Left ventricle myocardium inferior (tissue), 1 donor: ENCODE measurements around the gene GPR62. TPM values are rescaled to one million over a fixed set of nuclear protein-coding genes. Genes with fewer than 3 reads are reported as not detected.

Source experiments
- DNase-seq: peaks from one replicate; pipeline ENCODE4 v3.0.0-alpha.2; 2020
- H3K27ac ChIP-seq: fragments of 200-600 bp; replicated peaks from 2 replicates; pipeline ENCODE4 v1.8.0; 2021
- H3K27me3 ChIP-seq: fragments of 200-600 bp; 2 replicates; pipeline ENCODE4 v1.8.0; 2021; ENCODE audit warnings: low read depth
- H3K36me3 ChIP-seq: fragments of 200-600 bp; 2 replicates; pipeline ENCODE4 v1.8.0; 2021
- H3K4me1 ChIP-seq: fragments of 200-600 bp; 2 replicates; pipeline ENCODE4 v1.8.0; 2021
- H3K4me3 ChIP-seq: fragments of 200-600 bp; 2 replicates; pipeline ENCODE4 v1.8.0; 2021; ENCODE audit warnings: mild to moderate bottlenecking, moderate library complexity
- H3K9me3 ChIP-seq: fragments of 200-600 bp; replicated peaks from 2 replicates; pipeline ENCODE4 v1.8.0; 2021
- intact Hi-C: fragments of 100-400 bp; cut with micrococcal nuclease; formaldehyde crosslinking; loops from one replicate; pipeline ENCODE4 v1.11.0; 2022
- total RNA-seq: library from RNA; stranded (reverse); fragmentation: NEBNext Ultra II Directional; extraction: Animal tissue kit (Norgen Biotek cat#: 25700); gene quantifications from one replicate; pipeline ENCODE4 v1.2.1, GENCODE V29; 2021
- TF ChIP-seq, protein P1 (sequence below): fragments of 200-600 bp; IDR thresholded peaks from 2 replicates; pipeline ENCODE4 v1.8.0; 2021; ENCODE audit warnings: antibody characterized with exemption, mild to moderate bottlenecking, borderline replicate concordance
- donor health status: DM: no; HTN: yes; CAD: no; lungs with severe emphysema.

Gene GPR62
- total RNA-seq, 1 donor from 2014 or later = 0.16 TPM

GRCh38 chr3:51969841-51970240, 14.7 kb downstream of the GPR62 start:
- Histone ChIP-seq H3K4me1 (peaks cover 85% of the 10 kb centered on the region), H3K9me3 (no peaks in the 10 kb centered on the region), H3K36me3 (no peaks in the 10 kb centered on the region), H3K4me3 (no peak overlapping the region), H3K27me3 (no peaks in the 10 kb centered on the region), H3K27ac (peak overlapping the region; percentile 27)
- TF ChIP-seq, protein P1, sequence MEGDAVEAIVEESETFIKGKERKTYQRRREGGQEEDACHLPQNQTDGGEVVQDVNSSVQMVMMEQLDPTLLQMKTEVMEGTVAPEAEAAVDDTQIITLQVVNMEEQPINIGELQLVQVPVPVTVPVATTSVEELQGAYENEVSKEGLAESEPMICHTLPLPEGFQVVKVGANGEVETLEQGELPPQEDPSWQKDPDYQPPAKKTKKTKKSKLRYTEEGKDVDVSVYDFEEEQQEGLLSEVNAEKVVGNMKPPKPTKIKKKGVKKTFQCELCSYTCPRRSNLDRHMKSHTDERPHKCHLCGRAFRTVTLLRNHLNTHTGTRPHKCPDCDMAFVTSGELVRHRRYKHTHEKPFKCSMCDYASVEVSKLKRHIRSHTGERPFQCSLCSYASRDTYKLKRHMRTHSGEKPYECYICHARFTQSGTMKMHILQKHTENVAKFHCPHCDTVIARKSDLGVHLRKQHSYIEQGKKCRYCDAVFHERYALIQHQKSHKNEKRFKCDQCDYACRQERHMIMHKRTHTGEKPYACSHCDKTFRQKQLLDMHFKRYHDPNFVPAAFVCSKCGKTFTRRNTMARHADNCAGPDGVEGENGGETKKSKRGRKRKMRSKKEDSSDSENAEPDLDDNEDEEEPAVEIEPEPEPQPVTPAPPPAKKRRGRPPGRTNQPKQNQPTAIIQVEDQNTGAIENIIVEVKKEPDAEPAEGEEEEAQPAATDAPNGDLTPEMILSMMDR = no peak
- intact Hi-C loops = no loop called here
- no peak for DNase-seq

DNA sequence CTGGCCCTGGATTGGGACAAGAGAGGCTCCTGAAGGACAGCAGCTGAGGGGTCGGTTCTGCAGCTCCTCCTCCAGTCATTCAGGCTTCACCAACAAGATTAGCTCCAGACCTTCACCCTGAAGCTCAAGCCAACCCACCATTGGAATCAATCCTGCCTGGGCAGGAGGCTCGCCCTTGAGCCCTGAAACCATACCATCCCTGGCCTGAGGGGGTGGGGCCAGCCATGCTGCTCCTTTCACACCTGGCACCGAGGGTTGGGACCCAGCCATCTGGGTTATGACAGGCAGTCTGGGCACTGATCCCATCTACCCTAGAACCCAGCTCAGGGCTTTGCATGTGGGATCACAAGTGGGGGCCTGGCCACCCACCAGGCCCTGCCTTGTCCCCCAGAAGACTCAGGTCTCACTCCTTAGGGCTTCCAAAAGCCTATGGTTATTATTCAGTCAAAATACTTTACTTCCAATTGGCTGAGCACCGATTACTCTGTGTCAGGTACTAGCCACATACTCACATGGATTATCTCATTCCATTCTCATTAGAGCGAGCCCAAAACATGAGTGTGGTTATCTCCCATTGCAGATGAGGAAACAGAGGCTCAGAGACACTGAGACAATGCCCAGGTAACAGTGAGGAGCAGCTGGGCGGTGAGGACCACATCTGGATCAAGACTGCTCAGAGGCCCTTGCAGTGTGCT, 15.6 kb downstream of the GPR62 start:
- H3K27me3 ChIP-seq = no peaks in the 10 kb centered on the region
- H3K9me3 ChIP-seq = no peaks in the 10 kb centered on the region
- H3K4me1 ChIP-seq = peaks cover 85% of the 10 kb centered on the region
- TF ChIP-seq, protein P1 = no peak
- intact Hi-C loops = no loop called here
- H3K36me3 ChIP-seq = no peaks in the 10 kb centered on the region
- H3K4me3 ChIP-seq = no peak overlapping the region
- peak overlapping the region; percentile 27 for H3K27ac ChIP-seq
- DNase-seq = no peak

DNA sequence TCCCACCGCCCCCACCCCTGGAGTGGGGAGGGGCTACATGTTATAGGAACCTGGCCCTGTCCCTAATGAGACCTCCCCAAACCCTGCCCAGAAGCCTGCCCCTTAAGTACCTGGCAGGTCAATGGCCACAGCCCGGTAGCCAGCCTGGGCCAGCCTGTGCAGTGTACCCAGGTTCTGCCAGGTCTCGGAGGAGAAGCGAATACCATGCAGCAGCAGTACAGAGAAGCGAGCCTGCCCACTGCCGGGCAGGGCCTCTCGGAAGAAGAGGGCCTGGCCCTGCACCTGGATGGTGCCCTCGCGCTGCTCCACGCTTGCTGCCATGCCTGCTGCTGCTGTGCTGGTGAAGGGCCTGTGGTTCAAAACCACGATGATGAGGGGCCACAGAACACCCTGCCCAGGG, 16.2 kb downstream of the GPR62 start:
- DNase-seq = no peak
- Histone ChIP-seq H3K27ac (peak overlapping the region; percentile 6), H3K27me3 (no peaks in the 10 kb centered on the region), H3K4me3 (no peak overlapping the region), H3K4me1 (peaks cover 85% of the 10 kb centered on the region), H3K9me3 (no peaks in the 10 kb centered on the region), H3K36me3 (no peaks in the 10 kb centered on the region)
- TF ChIP-seq, protein P1 = no peak
- intact Hi-C loops = no loop called here

GRCh38 chr3:51974277-51974962, 19.2 kb downstream of the GPR62 start:
- no peaks in the 10 kb centered on the region for H3K36me3 ChIP-seq
- H3K27me3 ChIP-seq = no peaks in the 10 kb centered on the region
- intact Hi-C loops = no loop called here
- no peak for DNase-seq
- peak overlapping the region; percentile 99 for H3K27ac ChIP-seq
- H3K4me1 ChIP-seq = peaks cover 62% of the 10 kb centered on the region
- TF ChIP-seq, protein P1 = peak; percentile 36
- no peaks in the 10 kb centered on the region for H3K9me3 ChIP-seq
- H3K4me3 ChIP-seq = peak overlapping the region; percentile 87

- no peaks in the 10 kb centered on the region for H3K36me3 ChIP-seq
- TF ChIP-seq, protein P1 = peak; percentile 7
- H3K27ac ChIP-seq = peak within 1 kb of the TSS; percentile 99
- DNase-seq = peak; percentile 74
- H3K4me3 ChIP-seq = peak within 1 kb of the TSS; percentile 87
- no peaks in the 10 kb centered on the region for H3K9me3 ChIP-seq
- H3K27me3 ChIP-seq = no peaks in the 10 kb centered on the region
- intact Hi-C loops = no loop called here
- H3K4me1 ChIP-seq = peaks cover 54% of the 10 kb centered on the region
These were observed 20.0 kb downstream of the GPR62 start, which contains the start of gene ABHD14A for GRCh38 chr3:51974963-51975851. TSS of gene ABHD14A (plus strand) at chr3:51975064. CDS start at chr3:51975136, 72 bp downstream.
